ENCODE measurements around the gene CIB4.
"Not testable (repeated sequence)": the region's sequence is repeated elsewhere in the genome, so short reads cannot be mapped to it uniquely, and the experiment has no call there.

The CIB4 gene

GRCh38 chr2:26580151-26580550, 61.0 kb downstream of the CIB4 start:
- no peak for DNase-seq

- DNase-seq = no peak
These were observed 61.5 kb downstream of the CIB4 start for GRCh38 chr2:26579723-26580040.

- DNase-seq = no peak
These were observed 62.0 kb downstream of the CIB4 start for GRCh38 chr2:26579025-26579722.

- no peak for DNase-seq
These were observed 62.6 kb downstream of the CIB4 start for GRCh38 chr2:26578581-26578980.

GRCh38 chr2:26578113-26578458, 63.1 kb downstream of the CIB4 start:
- DNase-seq = no peak

- peak; percentile 43 for DNase-seq
These were observed 63.6 kb downstream of the CIB4 start for GRCh38 chr2:26577442-26578112.

GRCh38 chr2:26576565-26577441, 64.4 kb downstream of the CIB4 start:
- no peak for DNase-seq

- DNase-seq = no peak
These were observed 65.2 kb downstream of the CIB4 start for GRCh38 chr2:26575836-26576564.

- no peak for DNase-seq
These were observed 66.1 kb downstream of the CIB4 start for GRCh38 chr2:26574900-26575560.

GRCh38 chr2:26574066-26574899, 66.9 kb downstream of the CIB4 start:
- DNase-seq = no peak

- no peak for DNase-seq
These were observed 67.8 kb downstream of the CIB4 start for GRCh38 chr2:26573241-26573925.

GRCh38 chr2:26572591-26572990, 68.6 kb downstream of the CIB4 start:
- no peak for DNase-seq

GRCh38 chr2:26571316-26571715, 69.8 kb downstream of the CIB4 start:
- peak; percentile 59 for DNase-seq

- DNase-seq = no peak
These were observed 71.1 kb downstream of the CIB4 start for GRCh38 chr2:26570083-26570430.

GRCh38 chr2:26569216-26570082, 71.7 kb downstream of the CIB4 start:
- DNase-seq = no peak

GRCh38 chr2:26568076-26568890, 72.9 kb downstream of the CIB4 start:
- no peak for DNase-seq

- no peak for DNase-seq
These were observed 73.6 kb downstream of the CIB4 start for GRCh38 chr2:26567534-26567933.

- DNase-seq = not testable (repeated sequence)
These were observed 74.4 kb downstream of the CIB4 start for GRCh38 chr2:26566731-26567130.

GRCh38 chr2:26566081-26566375, 75.1 kb downstream of the CIB4 start:
- DNase-seq = no peak

All from NCI-H446 treated with DMSO at 0.1 percent for 48 hours (cell line).